DOHH2 (cell line): Measurements from ENCODE around the gene OLFML3.

Source experiments
- H3F3A ChIP-seq: fragments of 200-600 bp; sonication (generic), shearing (Covaris generic); 2 replicates; pipeline ENCODE4 v1.6.0; 2016; ENCODE audit warnings: antibody characterized with exemption, mild to moderate bottlenecking; ENCODE audit not compliant: control insufficient read depth, insufficient read depth
- H3K27ac ChIP-seq: fragments of 200-600 bp; sonication (generic); 2 replicates; pipeline ENCODE4 v1.5.1; 2014; ENCODE audit warnings: low read depth, mild to moderate bottlenecking, low read length, moderate library complexity
- H3K27me3 ChIP-seq: fragments of 200-600 bp; sonication (generic); 2 replicates; pipeline ENCODE4 v1.6.1; 2014; ENCODE audit warnings: mild to moderate bottlenecking, low read length, mixed read lengths; ENCODE audit not compliant: control insufficient read depth
- H3K36me3 ChIP-seq: fragments of 200-600 bp; sonication (generic); 2 replicates; pipeline ENCODE4 v1.6.1; 2014; ENCODE audit warnings: mild to moderate bottlenecking, low read length, moderate library complexity, mixed read lengths; ENCODE audit not compliant: control insufficient read depth
- H3K4me1 ChIP-seq: fragments of 200-600 bp; sonication (generic); 2 replicates; pipeline ENCODE4 v1.6.1; 2014; ENCODE audit warnings: mild to moderate bottlenecking, low read length, mixed read lengths; ENCODE audit not compliant: control insufficient read depth
- H3K4me2 ChIP-seq: fragments of 200-600 bp; sonication (generic); 2 replicates; pipeline ENCODE4 v1.6.0; 2014; ENCODE audit warnings: mild to moderate bottlenecking, low read length, moderate library complexity
- H3K4me3 ChIP-seq: fragments of 200-600 bp; sonication (generic); 2 replicates; pipeline ENCODE4 v1.5.1; 2014; ENCODE audit warnings: mild to moderate bottlenecking, low read length, mixed read lengths
- H3K79me2 ChIP-seq: fragments of 200-600 bp; sonication (generic); 2 replicates; pipeline ENCODE4 v1.6.1; 2014; ENCODE audit warnings: mild to moderate bottlenecking, low read length, mixed read lengths; ENCODE audit not compliant: control insufficient read depth
- H3K9me2 ChIP-seq: fragments of 200-600 bp; sonication (generic); replicated peaks from 2 replicates; pipeline ENCODE4 v1.6.1; 2014; ENCODE audit warnings: mild to moderate bottlenecking, low read length, mixed read lengths; ENCODE audit not compliant: control insufficient read depth
- H3K9me3 ChIP-seq: fragments of 200-600 bp; sonication (generic); 2 replicates; pipeline ENCODE4 v1.6.1; 2014; ENCODE audit warnings: antibody characterized with exemption, low read length, mixed read lengths; ENCODE audit not compliant: control insufficient read depth, insufficient read depth
- H4K20me1 ChIP-seq: fragments of 200-600 bp; sonication (generic); 2 replicates; pipeline ENCODE4 v1.6.0; 2014; ENCODE audit warnings: low read depth, mild to moderate bottlenecking, antibody characterized with exemption, low read length, moderate library complexity; ENCODE audit not compliant: control insufficient read depth, insufficient read depth
- EZH2phosphoT487 ChIP-seq: fragments of 200-600 bp; sonication (generic); IDR thresholded peaks from 2 replicates; pipeline ENCODE4 v1.6.1; 2017; ENCODE audit warnings: borderline replicate concordance, mild to moderate bottlenecking, antibody characterized with exemption, low read length, moderate library complexity, mixed read lengths
- TF ChIP-seq, protein P1 (sequence below): fragments of 200-600 bp; sonication (generic); IDR thresholded peaks from one replicate; pipeline ENCODE4 v1.5.1; 2014; ENCODE audit warnings: antibody characterized with exemption, mild to moderate bottlenecking, low read depth, low read length; ENCODE audit not compliant: poor library complexity, severe bottlenecking

OLFML3 gene

DNA sequence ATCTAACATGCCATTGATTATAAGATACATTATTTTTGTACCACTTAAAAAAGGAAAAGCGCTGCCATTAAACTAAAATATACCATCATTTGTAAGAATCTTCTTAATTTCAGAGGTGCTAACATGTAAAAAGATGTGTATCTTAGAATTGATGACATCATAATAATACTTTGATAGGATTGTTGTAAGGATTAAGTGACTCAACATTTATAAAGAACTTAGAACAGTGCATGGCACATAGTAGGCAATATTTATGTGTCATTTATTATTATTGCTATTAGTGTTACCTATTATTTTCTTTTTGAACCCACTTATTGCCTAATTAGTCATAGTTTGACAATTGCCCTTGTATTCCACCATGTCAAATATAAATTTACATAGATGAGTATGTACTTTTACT is 28.4 kb upstream of the OLFML3 start:
- H3K27ac ChIP-seq = no peak overlapping the region
- no peak for TF ChIP-seq EZH2phosphoT487
- TF ChIP-seq, protein P1, sequence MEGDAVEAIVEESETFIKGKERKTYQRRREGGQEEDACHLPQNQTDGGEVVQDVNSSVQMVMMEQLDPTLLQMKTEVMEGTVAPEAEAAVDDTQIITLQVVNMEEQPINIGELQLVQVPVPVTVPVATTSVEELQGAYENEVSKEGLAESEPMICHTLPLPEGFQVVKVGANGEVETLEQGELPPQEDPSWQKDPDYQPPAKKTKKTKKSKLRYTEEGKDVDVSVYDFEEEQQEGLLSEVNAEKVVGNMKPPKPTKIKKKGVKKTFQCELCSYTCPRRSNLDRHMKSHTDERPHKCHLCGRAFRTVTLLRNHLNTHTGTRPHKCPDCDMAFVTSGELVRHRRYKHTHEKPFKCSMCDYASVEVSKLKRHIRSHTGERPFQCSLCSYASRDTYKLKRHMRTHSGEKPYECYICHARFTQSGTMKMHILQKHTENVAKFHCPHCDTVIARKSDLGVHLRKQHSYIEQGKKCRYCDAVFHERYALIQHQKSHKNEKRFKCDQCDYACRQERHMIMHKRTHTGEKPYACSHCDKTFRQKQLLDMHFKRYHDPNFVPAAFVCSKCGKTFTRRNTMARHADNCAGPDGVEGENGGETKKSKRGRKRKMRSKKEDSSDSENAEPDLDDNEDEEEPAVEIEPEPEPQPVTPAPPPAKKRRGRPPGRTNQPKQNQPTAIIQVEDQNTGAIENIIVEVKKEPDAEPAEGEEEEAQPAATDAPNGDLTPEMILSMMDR = no peak
- H3K9me2 ChIP-seq = no peaks in the 10 kb centered on the region
- no peak overlapping the region for H3K4me3 ChIP-seq
- H3K4me2 ChIP-seq = no peak overlapping the region
- peaks cover 63% of the 10 kb centered on the region for H3K79me2 ChIP-seq
- H3K36me3 ChIP-seq = peaks cover 34% of the 10 kb centered on the region
- H3K9me3 ChIP-seq = no peaks in the 10 kb centered on the region
- H3K27me3 ChIP-seq = no peaks in the 10 kb centered on the region
- H3K4me1 ChIP-seq = peaks cover 22% of the 10 kb centered on the region
- H3F3A ChIP-seq = peaks cover 7% of the 10 kb centered on the region; the same call in 1 of the 2 replicates
- H4K20me1 ChIP-seq = 0 out of 2 replicates have a peak, but pooled peaks cover 7% of the 10 kb centered on the region

DNA sequence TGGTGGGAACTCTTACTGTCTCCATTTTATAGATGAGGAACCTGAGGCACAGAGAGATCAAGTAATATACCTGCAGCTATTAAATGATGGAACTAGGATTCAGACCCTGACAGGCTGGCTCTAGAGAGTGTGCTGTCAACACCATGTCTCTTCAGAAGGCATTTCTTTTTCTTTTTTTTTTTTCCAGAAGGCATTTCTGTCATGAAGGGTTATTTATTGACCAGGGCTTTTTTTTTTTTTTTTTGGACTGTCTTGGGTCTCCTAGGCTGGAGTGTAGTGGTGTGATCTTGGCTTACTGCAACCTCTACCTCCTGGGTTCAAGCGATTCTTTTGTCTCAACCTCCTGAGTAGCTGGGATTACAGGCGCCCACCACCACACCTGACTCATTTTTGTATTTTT is 27.6 kb upstream of the OLFML3 start:
- TF ChIP-seq, protein P1 = no peak
- TF ChIP-seq EZH2phosphoT487 = no peak
- Histone ChIP-seq H3K4me1 (peaks cover 14% of the 10 kb centered on the region), H3K27me3 (no peaks in the 10 kb centered on the region), H3F3A (0 out of 2 replicates have a peak, but pooled peaks cover 3% of the 10 kb centered on the region), H3K36me3 (peaks cover 39% of the 10 kb centered on the region), H3K4me3 (no peak overlapping the region), H3K4me2 (no peak overlapping the region), H3K27ac (no peak overlapping the region), H4K20me1 (0 out of 2 replicates have a peak, but pooled peaks cover 5% of the 10 kb centered on the region), H3K9me2 (no peaks in the 10 kb centered on the region), H3K79me2 (peaks cover 55% of the 10 kb centered on the region), H3K9me3 (no peaks in the 10 kb centered on the region)

DNA sequence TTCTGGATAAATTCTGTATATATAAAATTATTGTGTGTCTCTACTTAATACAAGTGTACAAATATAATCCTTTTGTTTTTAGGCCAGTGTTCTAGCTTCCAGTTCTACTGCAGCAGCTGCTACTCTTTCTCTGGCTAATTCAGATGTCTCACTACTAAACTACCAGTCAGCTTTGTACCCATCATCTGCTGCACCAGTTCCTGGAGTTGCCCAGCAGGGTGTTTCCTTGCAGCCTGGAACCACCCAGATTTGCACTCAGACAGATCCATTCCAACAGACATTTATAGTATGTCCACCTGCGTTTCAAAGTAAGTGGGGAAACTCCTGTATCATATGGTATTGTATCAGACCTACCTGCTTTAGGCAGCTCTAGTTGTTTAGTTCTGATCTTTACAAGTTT is 21.3 kb upstream of the OLFML3 start:
- Histone ChIP-seq H3K4me3 (no peak overlapping the region), H3K9me3 (no peaks in the 10 kb centered on the region)

More for the DNA sequence above, 21.3 kb upstream of the OLFML3 start:
- TF ChIP-seq, protein P1 = no peak
- TF ChIP-seq EZH2phosphoT487 = no peak
- H3K36me3 ChIP-seq = peaks cover 71% of the 10 kb centered on the region
- H3K4me2 ChIP-seq = no peak overlapping the region
- no peaks in the 10 kb centered on the region for H3K4me1 ChIP-seq
- no peaks in the 10 kb centered on the region for H3F3A ChIP-seq
- H3K27me3 ChIP-seq = no peaks in the 10 kb centered on the region
- no peaks in the 10 kb centered on the region for H3K79me2 ChIP-seq
- no peaks in the 10 kb centered on the region for H3K9me2 ChIP-seq
- H3K27ac ChIP-seq = no peak overlapping the region
- H4K20me1 ChIP-seq = no peaks in the 10 kb centered on the region
